HCT116 (cell line): ENCODE measurements around the gene CDYL. TPM values are rescaled to one million over a fixed set of nuclear protein-coding genes. Genes with fewer than 3 reads are reported as not detected.
"Not testable (repeated sequence)": the region's sequence is repeated elsewhere in the genome, so short reads cannot be mapped to it uniquely, and the experiment has no call there.

Experiments used
- ATAC-seq: fragments of 200-7000 bp; cut with Tn5 transposase; 2 replicates; pipeline ENCODE4 v1.9.1; 2020; ENCODE audit warnings: mild to moderate bottlenecking, moderate library complexity
- BruUV-seq: library from RNA; stranded (reverse); fragments of 400-500 nt; replicated peaks from 2 replicates; lab custom pipeline; 2021; lab: Mats Ljungman, UMichigan
- CTCF ChIA-PET: fragments of 300-600 bp; sonication (Branson Sonifier 250); formaldehyde crosslinking; loops from one replicate; lab custom pipeline; 2021; ENCODE audit warnings: antibody characterized with exemption; lab: Charles Lee
- POLR2A ChIA-PET: fragments of 300-600, 350-600 bp; sonication (Branson Sonifier 250); formaldehyde crosslinking; loops from one replicate; lab custom pipeline; 2021; ENCODE audit warnings: antibody characterized with exemption; lab: Charles Lee
- RAD21 ChIA-PET, 2 experiments: fragments of 300-600 bp; sonication (Branson Sonifier 250); formaldehyde crosslinking; loops; one replicate each; lab custom pipeline; 2023; ENCODE audit warnings: low total read pairs in 2 of 2; ENCODE audit not compliant: uncharacterized antibody in 2 of 2, unreplicated experiment in 2 of 2, low non-redundant PET in 1 of 2; lab: Charles Lee
- DNase-seq: peaks from one replicate; pipeline ENCODE4 v3.0.0-alpha.2; 2010; ENCODE audit warnings: low read depth, low spot score
- H2AFZ ChIP-seq: fragments of 200-600 bp; shearing (Covaris generic), sonication (generic); 2 replicates; pipeline ENCODE4 v1.6.1; 2017; ENCODE audit warnings: low read depth, mixed run types, mixed read lengths, antibody characterized with exemption, low read length; ENCODE audit not compliant: poor library complexity, severe bottlenecking
- H3K27ac ChIP-seq: 2 replicates; pipeline ENCODE4 v1.5.1; 2012; ENCODE audit warnings: low read depth, low read length
- H3K27me3 ChIP-seq: fragments of 200-600 bp; sonication (generic); 2 replicates; pipeline ENCODE4 v1.6.1; 2016; ENCODE audit warnings: mixed run types, low read length, mixed read lengths; ENCODE audit not compliant: insufficient read depth
- H3K36me3 ChIP-seq, 2 experiments: fragments of 200-500 bp in 1 of 2; fragments of 200-600 bp in 1 of 2; sonication (Bioruptor generic) in 1 of 2; sonication (generic) in 1 of 2; 2 replicates each; pipeline versions ENCODE4 v1.5.1 to v1.6.1; 2014 to 2016; ENCODE audit warnings: low read length in 2 of 2, inconsistent platforms in 1 of 2, mixed read lengths in 1 of 2, mixed run types in 1 of 2; ENCODE audit not compliant: insufficient read depth in 2 of 2, control insufficient read depth in 1 of 2
- H3K4me1 ChIP-seq, 2 experiments: fragments of 200-600 bp in 1 of 2; sonication (generic) in 1 of 2; 2 replicates each; pipeline versions ENCODE4 v1.5.1 to v1.6.1; 2012 to 2017; ENCODE audit warnings: low read length in 2 of 2, inconsistent platforms in 1 of 2, mild to moderate bottlenecking in 1 of 2, mixed read lengths in 1 of 2, mixed run types in 1 of 2, moderate library complexity in 1 of 2; ENCODE audit not compliant: insufficient read depth in 2 of 2, control insufficient read depth in 1 of 2
- H3K4me2 ChIP-seq: fragments of 200-600 bp; sonication (generic); 2 replicates; pipeline ENCODE4 v1.6.1; 2017; ENCODE audit warnings: mixed run types, low read length, mixed read lengths
- H3K4me3 ChIP-seq, 2 experiments: fragments of 200-600 bp in 1 of 2; sonication (generic) in 1 of 2; replicated peaks in 1 of 2; 2 replicates each; pipeline ENCODE4 v1.5.1; 2011 to 2016; ENCODE audit warnings: low read length in 2 of 2, control low read depth in 1 of 2, low read depth in 1 of 2, mild to moderate bottlenecking in 1 of 2, mixed read lengths in 1 of 2, mixed run types in 1 of 2
- H3K79me2 ChIP-seq: fragments of 200-600 bp; sonication (generic); 2 replicates; pipeline ENCODE4 v1.6.1; 2017; ENCODE audit warnings: mild to moderate bottlenecking, mixed run types, low read length, moderate library complexity, mixed read lengths; ENCODE audit not compliant: insufficient read depth
- H3K9ac ChIP-seq: fragments of 200-600 bp; sonication (generic); 2 replicates; pipeline ENCODE4 v1.6.1; 2016; ENCODE audit warnings: low read length, mixed read lengths
- H3K9me2 ChIP-seq: fragments of 200-600 bp; sonication (generic), shearing (Covaris generic); 2 replicates; pipeline ENCODE4 v1.6.1; 2017; ENCODE audit warnings: mixed run types, mild to moderate bottlenecking, moderate library complexity; ENCODE audit not compliant: insufficient read depth
- H3K9me3 ChIP-seq, 2 experiments: fragments of 200-500 bp in 1 of 2; fragments of 200-600 bp in 1 of 2; sonication (Bioruptor generic) in 1 of 2; sonication (generic) in 1 of 2; 2 replicates each; pipeline ENCODE4 v1.6.1; 2014 to 2017; ENCODE audit warnings: low read length in 2 of 2, mixed read lengths in 2 of 2, inconsistent platforms in 1 of 2, low read depth in 1 of 2, mild to moderate bottlenecking in 1 of 2, mixed run types in 1 of 2, moderate library complexity in 1 of 2; ENCODE audit not compliant: control insufficient read depth in 1 of 2, insufficient read depth in 1 of 2
- H4K20me1 ChIP-seq: fragments of 200-600 bp; sonication (generic), shearing (Covaris generic); 2 replicates; pipeline ENCODE4 v1.6.1; 2017; ENCODE audit warnings: mixed run types, mild to moderate bottlenecking, moderate library complexity; ENCODE audit not compliant: insufficient read depth
- CTCF ChIP-seq, 3 experiments: fragments of 200-600 bp in 1 of 3; sonication (generic) in 1 of 3; IDR thresholded peaks in 2 of 3; conservative IDR thresholded peaks in 1 of 3; 2 replicates each; pipeline ENCODE4 v1.5.1; 2012 to 2017; ENCODE audit warnings: low read depth in 2 of 3, low read length in 2 of 3, antibody characterized with exemption in 1 of 3, borderline replicate concordance in 1 of 3, control low read depth in 1 of 3, mild to moderate bottlenecking in 1 of 3, mixed read lengths in 1 of 3, mixed run types in 1 of 3, moderate library complexity in 1 of 3; ENCODE audit not compliant: insufficient read depth in 1 of 3
- EGR1 ChIP-seq: IDR thresholded peaks from 2 replicates; pipeline ENCODE4 v1.6.1; 2012; ENCODE audit warnings: low read depth
- JUND ChIP-seq: IDR thresholded peaks from 2 replicates; pipeline ENCODE4 v1.6.1; 2012
- REST ChIP-seq: IDR thresholded peaks from 2 replicates; pipeline ENCODE4 v1.6.1; 2012; ENCODE audit warnings: low read depth
- TCF7L2 ChIP-seq: IDR thresholded peaks from 2 replicates; pipeline ENCODE4 v1.7.0; 2011; ENCODE audit warnings: borderline replicate concordance, inconsistent platforms; ENCODE audit not compliant: insufficient read depth, insufficient read length; ENCODE audit errors: extremely low read depth
- YY1 ChIP-seq: IDR thresholded peaks from 2 replicates; pipeline ENCODE4 v1.6.1; 2011; ENCODE audit warnings: low read length, low read depth, moderate library complexity, mild to moderate bottlenecking; ENCODE audit not compliant: insufficient replicate concordance; ENCODE audit errors: extremely low read depth
- intact Hi-C: fragments of 100-400 bp; cut with micrococcal nuclease; formaldehyde crosslinking; loops from 2 replicates; pipeline ENCODE4 v1.10.0; 2022
- total RNA-seq: library from RNA; stranded (reverse); gene quantifications from one replicate; pipeline ENCODE4 v1.2.1, GENCODE V29; 2021; ENCODE audit not compliant: unreplicated experiment

CDYL gene
- total RNA-seq, 1 experiment from 2014 or later, result 42.6 TPM

- TF ChIP-seq YY1 (no peak), TCF7L2 (no peak), REST (no peak), JUND (no peak), EGR1 (no peak), CTCF (IDR thresholded peaks at IDR 0.05 in 2 of 3, conservative IDR thresholded peaks at IDR 0.05 in 1 of 3; ENCODE audit: borderline replicate concordance in 1 of 3, insufficient read depth in 1 of 3, low read depth in 2 of 3, low read length in 2 of 3) (no peak)
These were observed 74.8 kb downstream of the CDYL start (continued) for GRCh38 chr6:4851035-4851434.

- H3K9me3 ChIP-seq, RAD21 ChIA-PET, H2AFZ ChIP-seq, H3K4me3 ChIP-seq, CTCF ChIA-PET, H3K27me3 ChIP-seq, H3K9me2 ChIP-seq, DNase-seq, ATAC-seq, H3K4me2 ChIP-seq, H3K36me3 ChIP-seq, POLR2A ChIA-PET, H3K27ac ChIP-seq, BruUV-seq, intact Hi-C loops, H3K9ac ChIP-seq: not testable (repeated sequence)
- peaks cover 98% of the 10 kb centered on the region for H3K79me2 ChIP-seq
- peaks cover 24% of the 10 kb centered on the region; the same call in 1 of the 2 replicates for H4K20me1 ChIP-seq
- peaks cover 0 to 26% of the 10 kb centered on the region in 2 experiments; a peak in 3 of 4 replicates for H3K4me1 ChIP-seq
These were observed 76.0 kb downstream of the CDYL start for GRCh38 chr6:4852186-4852585.
